Common myeloid progenitor, CD34-positive (primary cell): ENCODE results near the gene DOCK10.

ENCODE experiments used
- CTCF ChIA-PET: fragments of 350-600 bp; sonication (Branson Sonifier 250); formaldehyde crosslinking; loops from one replicate; lab custom pipeline; 2021; ENCODE audit warnings: antibody characterized with exemption; lab: Charles Lee
- POLR2A ChIA-PET: fragments of 350-600 bp; sonication (Branson Sonifier 250); formaldehyde crosslinking; loops from one replicate; lab custom pipeline; 2021; ENCODE audit warnings: antibody characterized with exemption; lab: Charles Lee
- DNase-seq, 3 donors: peaks; one replicate each; pipeline versions ENCODE4 v3.0.0 to v3.0.0-alpha.2; 2013
- H3K27ac ChIP-seq, 2 experiments: 1 replicate in 1 of 2; 2 replicates in 1 of 2; pipeline ENCODE4 v1.7.0; 2013; ENCODE audit warnings: inconsistent platforms in 2 of 2, low read length in 2 of 2, mild to moderate bottlenecking in 2 of 2, low read depth in 1 of 2, moderate library complexity in 1 of 2; ENCODE audit not compliant: severe bottlenecking in 2 of 2, insufficient read depth in 1 of 2, poor library complexity in 1 of 2
- H3K27me3 ChIP-seq, 5 experiments: replicated peaks in 2 of 5; 1 replicate in 3 of 5; 2 replicates in 2 of 5; pipeline versions ENCODE4 v1.6.1 to v1.7.0; 2013; ENCODE audit warnings: low read length in 4 of 5, mild to moderate bottlenecking in 2 of 5, moderate library complexity in 2 of 5, inconsistent platforms in 1 of 5; ENCODE audit not compliant: insufficient read depth in 5 of 5, control insufficient read depth in 4 of 5
- H3K36me3 ChIP-seq, 4 experiments: 1 replicate in 2 of 4; 2 replicates in 2 of 4; pipeline versions ENCODE4 v1.6.1 to v1.7.0; 2013; ENCODE audit warnings: low read length in 3 of 4, control low read depth in 1 of 4, mild to moderate bottlenecking in 1 of 4; ENCODE audit not compliant: control insufficient read depth in 4 of 4, insufficient read depth in 4 of 4
- H3K4me1 ChIP-seq, 4 experiments: 1 replicate in 3 of 4; 2 replicates in 1 of 4; pipeline versions ENCODE4 v1.6.1 to v1.7.1; 2013; ENCODE audit warnings: low read length in 3 of 4, mild to moderate bottlenecking in 3 of 4, control low read depth in 1 of 4, inconsistent platforms in 1 of 4, moderate library complexity in 1 of 4; ENCODE audit not compliant: control insufficient read depth in 4 of 4, insufficient read depth in 4 of 4; ENCODE audit errors: control extremely low read depth in 1 of 4
- H3K4me3 ChIP-seq, 7 experiments: 1 replicate in 4 of 7; 2 replicates in 3 of 7; pipeline versions ENCODE4 v1.5.1 to v1.7.0; 2013; ENCODE audit warnings: mild to moderate bottlenecking in 7 of 7, low read length in 6 of 7, moderate library complexity in 6 of 7, inconsistent platforms in 2 of 7, low read depth in 2 of 7, control low read depth in 1 of 7; ENCODE audit not compliant: insufficient read depth in 4 of 7, control insufficient read depth in 1 of 7; ENCODE audit errors: extremely low read depth in 1 of 7
- H3K9me3 ChIP-seq, 5 experiments: 1 replicate in 4 of 5; 2 replicates in 1 of 5; pipeline versions ENCODE4 v1.6.1 to v1.7.1; 2013; ENCODE audit warnings: low read length in 4 of 5, mild to moderate bottlenecking in 2 of 5, inconsistent platforms in 1 of 5, low read depth in 1 of 5, moderate library complexity in 1 of 5; ENCODE audit not compliant: control insufficient read depth in 4 of 5, insufficient read depth in 2 of 5; ENCODE audit errors: control extremely low read depth in 1 of 5
- WGBS: methylation state at CpG from one replicate; pipeline ENCODE4 v1.1.5; 2013; ENCODE audit not compliant: insufficient coverage; 5-methylcytosine and 5-hydroxymethylcytosine counted together

The DOCK10 gene

GRCh38 chr2:224764565-224765236 is 277.6 kb downstream of the DOCK10 start:
- ChIA-PET POLR2A (no interaction called here), CTCF (interaction anchor here (1.1 kb wide), 1 partner anchor 12 kb away, joined by 3 read pairs; no protein-coding TSS in a partner anchor)
- Histone ChIP-seq H3K4me3 (no peak overlapping the region), H3K27ac (no peak overlapping the region), H3K36me3 (peaks cover 22 to 74% (median 31%) of the 10 kb centered on the region in 4 experiments), H3K27me3 (no peaks in the 10 kb centered on the region), H3K4me1 (no peaks in the 10 kb centered on the region), H3K9me3 (peaks cover 0 to 4% (median 3%) of the 10 kb centered on the region in 5 experiments)
- DNase-seq: no peak
- WGBS: 80% methylated on average over 1 of the region's 2 CpGs

GRCh38 chr2:224757934-224758548 is 284.2 kb downstream of the DOCK10 start:
- ChIA-PET POLR2A (no interaction called here), CTCF (no interaction called here)
- no peak for DNase-seq
- WGBS: 96% methylated on average over 3 of the region's 3 CpGs
- peaks cover 0 to 39% (median 4%) of the 10 kb centered on the region in 4 experiments for H3K36me3 ChIP-seq
- H3K4me3 ChIP-seq: no peak overlapping the region
- no peak overlapping the region for H3K27ac ChIP-seq
- H3K4me1 ChIP-seq: no peaks in the 10 kb centered on the region
- H3K9me3 ChIP-seq: peaks cover 2 to 23% (median 9%) of the 10 kb centered on the region in 5 experiments
- no peaks in the 10 kb centered on the region for H3K27me3 ChIP-seq

- ChIA-PET POLR2A (no interaction called here), CTCF (no interaction called here)
- H3K27me3 ChIP-seq: no peaks in the 10 kb centered on the region
- no peak for DNase-seq
- H3K4me1 ChIP-seq: no peaks in the 10 kb centered on the region
- peaks cover 0 to 10% (median under 1%) of the 10 kb centered on the region in 4 experiments for H3K36me3 ChIP-seq
- H3K9me3 ChIP-seq: peaks cover 0 to 14% (median 9%) of the 10 kb centered on the region in 5 experiments
- H3K27ac ChIP-seq: no peak overlapping the region
- no CpG with 5 or more reads among the region's 1 CpG for WGBS
- no peak overlapping the region for H3K4me3 ChIP-seq
Observed at GRCh38 chr2:224753743-224754540, 288.3 kb downstream of the DOCK10 start.

GRCh38 chr2:224751996-224752698 is 290.1 kb downstream of the DOCK10 start:
- no peak for DNase-seq
- peaks cover 0 to 3% (median 2%) of the 10 kb centered on the region in 5 experiments for H3K9me3 ChIP-seq
- H3K4me1 ChIP-seq: no peaks in the 10 kb centered on the region
- no peak overlapping the region for H3K27ac ChIP-seq
- no peak overlapping the region for H3K4me3 ChIP-seq
- H3K36me3 ChIP-seq: no peaks in the 10 kb centered on the region
- ChIA-PET POLR2A (no interaction called here), CTCF (no interaction called here)
- no peaks in the 10 kb centered on the region for H3K27me3 ChIP-seq
- 83% methylated on average over 4 of the region's 5 CpGs for WGBS

GRCh38 chr2:224749136-224749535 is 293.1 kb downstream of the DOCK10 start:
- no CpG with 5 or more reads among the region's 1 CpG for WGBS
- POLR2A ChIA-PET: no interaction called here
- H3K9me3 ChIP-seq: no peaks in the 10 kb centered on the region
- CTCF ChIA-PET: no interaction called here
- H3K27me3 ChIP-seq: no peaks in the 10 kb centered on the region
- H3K27ac ChIP-seq: no peak overlapping the region
- no peaks in the 10 kb centered on the region for H3K4me1 ChIP-seq
- DNase-seq: no peak
- no peaks in the 10 kb centered on the region for H3K36me3 ChIP-seq
- no peak overlapping the region for H3K4me3 ChIP-seq

GRCh38 chr2:224747765-224748164 is 294.5 kb downstream of the DOCK10 start:
- H3K4me3 ChIP-seq: no peak overlapping the region
- H3K36me3 ChIP-seq: no peaks in the 10 kb centered on the region
- no peak overlapping the region for H3K27ac ChIP-seq
- no peaks in the 10 kb centered on the region for H3K9me3 ChIP-seq
- DNase-seq: no peak
- H3K27me3 ChIP-seq: no peaks in the 10 kb centered on the region
- ChIA-PET POLR2A (no interaction called here), CTCF (interaction anchor here (1.3 to 1.4 kb wide), 2 partner anchors 12 to 14 kb away, joined by 3 to 4 read pairs; no protein-coding TSS in a partner anchor)
- WGBS: 100% methylated on average over 3 of the region's 4 CpGs
- H3K4me1 ChIP-seq: no peaks in the 10 kb centered on the region
